Breast epithelium (tissue), 4 donors: ENCODE results near the gene SERPINI1. TPM values are rescaled to one million over a fixed set of nuclear protein-coding genes. Genes with fewer than 3 reads are reported as not detected.
A peak's percentile ranks its signal among the peaks of the same experiment; 100 is the strongest.

Experiments
- DNase-seq, 2 donors: peaks; one replicate each; pipeline ENCODE4 v3.0.0-alpha.2; 2019; ENCODE audit warnings: low spot score in 2 of 2
- H3K27ac ChIP-seq, 2 donors: fragments of 200-600 bp; sonication (generic) in 1 of 2; one replicate each; pipeline ENCODE4 v1.5.1; 2016 to 2019; ENCODE audit warnings: mild to moderate bottlenecking in 1 of 2
- H3K27me3 ChIP-seq, 2 donors: fragments of 200-600 bp; sonication (generic) in 1 of 2; one replicate each; pipeline versions ENCODE4 v1.5.1 to v1.6.0; 2017 to 2019; ENCODE audit warnings: control low read depth in 1 of 2, mild to moderate bottlenecking in 1 of 2
- H3K36me3 ChIP-seq: fragments of 200-600 bp; one replicate; pipeline ENCODE4 v1.5.1; 2019
- H3K4me1 ChIP-seq, 2 donors: fragments of 200-600 bp; sonication (generic); one replicate each; pipeline ENCODE4 v1.5.1; 2016 to 2019; ENCODE audit warnings: control low read depth in 1 of 2
- H3K4me3 ChIP-seq, 3 donors: fragments of 200-600 bp; sonication (generic); 1 replicate in 2 of 3; 2 replicates in 1 of 3; pipeline ENCODE4 v1.5.1; 2016 to 2019; ENCODE audit warnings: mild to moderate bottlenecking in 3 of 3, moderate library complexity in 2 of 3
- H3K9me3 ChIP-seq, 2 donors: fragments of 200-600 bp; sonication (generic) in 1 of 2; one replicate each; pipeline ENCODE4 v1.5.1; 2016 to 2019; ENCODE audit warnings: control low read depth in 1 of 2
- CTCF ChIP-seq, 3 donors: fragments of 450-650 bp; IDR thresholded peaks; one replicate each; pipeline ENCODE4 v1.5.1; 2016 to 2017; ENCODE audit warnings: antibody characterized with exemption in 3 of 3, mild to moderate bottlenecking in 3 of 3, moderate library complexity in 3 of 3
- POLR2A ChIP-seq: fragments of 450-650 bp; IDR thresholded peaks from one replicate; pipeline ENCODE4 v1.6.1; 2016; ENCODE audit warnings: antibody characterized with exemption, mild to moderate bottlenecking, moderate library complexity
- POLR2AphosphoS5 ChIP-seq, 3 donors: sonication (generic); formaldehyde crosslinking; IDR thresholded peaks; one replicate each; pipeline ENCODE4 v1.6.1; 2017; ENCODE audit warnings: antibody characterized with exemption in 3 of 3
- intact Hi-C: fragments of 100-400 bp; cut with DNase I; formaldehyde crosslinking; loops from one replicate; pipeline ENCODE4 v1.15.1; 2023; ENCODE audit warnings: low total_unique reads
- total RNA-seq, 3 donors: library from RNA; depleted of rRNA; stranded (reverse); fragments of >200 nt; gene quantifications; one replicate each; pipeline ENCODE4 v1.1.0, GENCODE V29; 2016

SERPINI1 gene
- total RNA-seq, 3 donors from 2014 or later: 4.3 to 10.8 (median 6.3) TPM

- H3K4me1 ChIP-seq: no peaks in the 10 kb centered on the region
- H3K27ac ChIP-seq: no peak overlapping the region
- no peak overlapping the region for H3K4me3 ChIP-seq
- H3K27me3 ChIP-seq: no peaks in the 10 kb centered on the region
- DNase-seq: no peak
- no peaks in the 10 kb centered on the region for H3K9me3 ChIP-seq
- no peaks in the 10 kb centered on the region for H3K36me3 ChIP-seq
- intact Hi-C loops: no loop called here
- no peak for TF ChIP-seq POLR2A
- no peak for TF ChIP-seq CTCF (IDR thresholded peaks at IDR 0.05)
Measured at GRCh38 chr3:167835953-167836352, 100.4 kb downstream of the SERPINI1 start.

GRCh38 chr3:167837466-167837865, 101.9 kb downstream of the SERPINI1 start:
- no peak overlapping the region for H3K27ac ChIP-seq
- H3K4me1 ChIP-seq: no peaks in the 10 kb centered on the region
- no peak overlapping the region for H3K4me3 ChIP-seq
- intact Hi-C loops: no loop called here
- no peak for TF ChIP-seq POLR2AphosphoS5 (IDR thresholded peaks at IDR 0.05)
- TF ChIP-seq POLR2A: no peak
- peak in 1 of 3 donors; percentile 19 for TF ChIP-seq CTCF (IDR thresholded peaks at IDR 0.05)
- no peaks in the 10 kb centered on the region for H3K27me3 ChIP-seq
- H3K9me3 ChIP-seq: no peaks in the 10 kb centered on the region
- no peak for DNase-seq
- H3K36me3 ChIP-seq: no peaks in the 10 kb centered on the region

GRCh38 chr3:167839460-167840134, 104.1 kb downstream of the SERPINI1 start:
- Histone ChIP-seq H3K9me3 (no peaks in the 10 kb centered on the region), H3K4me1 (no peaks in the 10 kb centered on the region), H3K4me3 (no peak overlapping the region), H3K27me3 (no peaks in the 10 kb centered on the region), H3K36me3 (no peaks in the 10 kb centered on the region), H3K27ac (peak overlapping the region in 1 of 2 donors; percentile 22)
- DNase-seq: no peak
- intact Hi-C loops: no loop called here
- no peak for TF ChIP-seq POLR2AphosphoS5 (IDR thresholded peaks at IDR 0.05)
- no peak for TF ChIP-seq POLR2A
- no peak for TF ChIP-seq CTCF (IDR thresholded peaks at IDR 0.05)

GRCh38 chr3:167840247-167840646, 104.7 kb downstream of the SERPINI1 start:
- DNase-seq: no peak
- Histone ChIP-seq H3K27me3 (no peaks in the 10 kb centered on the region), H3K9me3 (no peaks in the 10 kb centered on the region), H3K4me3 (no peak overlapping the region), H3K36me3 (no peaks in the 10 kb centered on the region), H3K27ac (no peak overlapping the region), H3K4me1 (no peaks in the 10 kb centered on the region)
- TF ChIP-seq POLR2AphosphoS5 (IDR thresholded peaks at IDR 0.05) (no peak), POLR2A (no peak), CTCF (IDR thresholded peaks at IDR 0.05) (no peak)
- intact Hi-C loops: no loop called here

- Histone ChIP-seq H3K4me3 (no peak overlapping the region), H3K36me3 (no peaks in the 10 kb centered on the region), H3K9me3 (no peaks in the 10 kb centered on the region), H3K27me3 (no peaks in the 10 kb centered on the region), H3K4me1 (no peaks in the 10 kb centered on the region), H3K27ac (no peak overlapping the region)
- intact Hi-C loops: no loop called here
- TF ChIP-seq POLR2AphosphoS5 (IDR thresholded peaks at IDR 0.05): no peak
- no peak for TF ChIP-seq CTCF (IDR thresholded peaks at IDR 0.05)
- no peak for TF ChIP-seq POLR2A
- no peak for DNase-seq
Measured at GRCh38 chr3:167843481-167843880, 108.0 kb downstream of the SERPINI1 start.
